ENCODE measurements around the gene MAP2K5. TPM values are rescaled to one million over a fixed set of nuclear protein-coding genes. Genes with fewer than 3 reads are reported as not detected.

The MAP2K5 gene
- total and polyA plus RNA-seq, 9 of the 15 experiments (the other 6 are each of a cell fraction or from before 2014, with no cell fraction given) = 0.41 to 16.5 (median 7.5) TPM

DNA sequence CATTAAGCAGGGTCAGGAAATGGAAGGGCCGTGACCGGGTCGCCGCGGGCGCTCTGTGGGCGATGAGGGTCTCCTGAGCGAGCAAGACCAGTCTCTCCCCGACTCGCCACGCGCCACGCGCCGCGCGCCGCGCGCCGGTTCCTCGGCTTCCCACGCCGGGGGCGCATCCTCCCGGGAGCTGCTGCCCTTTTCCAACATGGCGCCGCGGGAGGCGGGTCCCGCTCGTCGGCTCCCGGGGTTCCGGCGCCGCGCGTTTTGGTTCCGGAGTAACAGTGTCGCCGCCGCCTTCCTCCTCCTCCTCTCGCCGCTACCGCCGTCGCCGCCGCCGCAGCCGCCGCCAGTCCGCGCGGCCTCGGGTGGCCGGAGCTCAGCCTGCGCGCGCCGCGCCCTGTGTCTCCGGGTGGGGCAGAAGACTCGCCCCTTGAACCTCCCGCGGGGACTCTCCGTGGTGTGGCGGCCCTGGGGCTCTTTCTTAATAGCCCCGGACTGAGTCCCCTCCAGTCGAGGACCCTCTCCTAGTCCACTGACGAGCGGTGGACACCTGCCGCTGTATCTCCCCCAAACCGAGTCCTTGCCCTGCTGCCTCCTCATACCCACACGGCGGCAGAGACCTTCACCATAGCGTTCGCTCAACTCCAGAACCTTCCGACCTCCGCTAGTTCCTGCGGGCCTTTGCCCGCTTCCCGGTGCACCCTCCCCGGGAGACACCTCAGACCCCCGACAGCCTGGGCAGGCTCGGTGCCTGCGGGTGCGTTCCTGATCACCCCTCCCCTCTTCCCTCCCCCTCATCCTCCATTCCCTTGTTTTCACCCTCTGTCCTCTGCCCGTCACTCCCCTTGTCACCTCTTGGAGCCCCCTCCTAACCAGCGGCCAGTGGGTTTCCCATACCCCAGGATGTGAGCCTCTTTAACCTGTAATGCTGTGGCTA, at the start of gene MAP2K5 (continued):
- TF ChIP-seq, protein P1, sequence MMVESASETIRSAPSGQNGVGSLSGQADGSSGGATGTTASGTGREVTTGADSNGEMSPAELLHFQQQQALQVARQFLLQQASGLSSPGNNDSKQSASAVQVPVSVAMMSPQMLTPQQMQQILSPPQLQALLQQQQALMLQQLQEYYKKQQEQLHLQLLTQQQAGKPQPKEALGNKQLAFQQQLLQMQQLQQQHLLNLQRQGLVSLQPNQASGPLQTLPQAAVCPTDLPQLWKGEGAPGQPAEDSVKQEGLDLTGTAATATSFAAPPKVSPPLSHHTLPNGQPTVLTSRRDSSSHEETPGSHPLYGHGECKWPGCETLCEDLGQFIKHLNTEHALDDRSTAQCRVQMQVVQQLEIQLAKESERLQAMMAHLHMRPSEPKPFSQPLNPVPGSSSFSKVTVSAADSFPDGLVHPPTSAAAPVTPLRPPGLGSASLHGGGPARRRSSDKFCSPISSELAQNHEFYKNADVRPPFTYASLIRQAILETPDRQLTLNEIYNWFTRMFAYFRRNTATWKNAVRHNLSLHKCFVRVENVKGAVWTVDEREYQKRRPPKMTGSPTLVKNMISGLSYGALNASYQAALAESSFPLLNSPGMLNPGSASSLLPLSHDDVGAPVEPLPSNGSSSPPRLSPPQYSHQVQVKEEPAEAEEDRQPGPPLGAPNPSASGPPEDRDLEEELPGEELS (CRISPR knock-in tag; IDR thresholded peaks at IDR 0.05; ENCODE audit: borderline replicate concordance) = no peak
- TF ChIP-seq TEAD2 (tag; IDR thresholded peaks at IDR 0.05) (no peak), ZFX (CRISPR knock-in tag; IDR thresholded peaks at IDR 0.05) (peak; percentile 68), MTA2 (IDR thresholded peaks at IDR 0.05; ENCODE audit: low read depth) (peak; percentile 14; the same call in 1 of the 2 replicates), ZNF707 (CRISPR knock-in tag; conservative IDR thresholded peaks at IDR 0.05) (no peak), CHD1 (IDR thresholded peaks at IDR 0.05; ENCODE audit: low read length) (peak; percentile 66), U2AF1 (optimal IDR thresholded peaks at IDR 0.05; ENCODE audit: low read depth, low read length) (peak; percentile 39), SAP30 (IDR thresholded peaks at IDR 0.05; ENCODE audit: borderline replicate concordance, insufficient read depth, low read depth, low read length, poor library complexity, severe bottlenecking) (peak; percentile 15), SIX5 (IDR thresholded peaks at IDR 0.05; ENCODE audit: borderline replicate concordance in 1 of 2, insufficient read depth in 1 of 2, low read depth in 1 of 2, low read length in 2 of 2) (peak; percentile 55 to 61; a peak in 3 of 4 replicates), YBX1 (IDR thresholded peaks at IDR 0.05) (no peak), NR2C2 (CRISPR knock-in tag; IDR thresholded peaks at IDR 0.05) (peak; percentile 94), NR2C2 (tag; IDR thresholded peaks at IDR 0.05) (peak; percentile 100)
- TF ChIP-seq, protein P2, sequence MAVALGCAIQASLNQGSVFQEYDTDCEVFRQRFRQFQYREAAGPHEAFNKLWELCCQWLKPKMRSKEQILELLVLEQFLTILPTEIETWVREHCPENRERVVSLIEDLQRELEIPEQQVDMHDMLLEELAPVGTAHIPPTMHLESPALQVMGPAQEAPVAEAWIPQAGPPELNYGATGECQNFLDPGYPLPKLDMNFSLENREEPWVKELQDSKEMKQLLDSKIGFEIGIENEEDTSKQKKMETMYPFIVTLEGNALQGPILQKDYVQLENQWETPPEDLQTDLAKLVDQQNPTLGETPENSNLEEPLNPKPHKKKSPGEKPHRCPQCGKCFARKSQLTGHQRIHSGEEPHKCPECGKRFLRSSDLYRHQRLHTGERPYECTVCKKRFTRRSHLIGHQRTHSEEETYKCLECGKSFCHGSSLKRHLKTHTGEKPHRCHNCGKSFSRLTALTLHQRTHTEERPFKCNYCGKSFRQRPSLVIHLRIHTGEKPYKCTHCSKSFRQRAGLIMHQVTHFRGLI (CRISPR knock-in tag; IDR thresholded peaks at IDR 0.05) = no peak
- TF ChIP-seq, protein P3, sequence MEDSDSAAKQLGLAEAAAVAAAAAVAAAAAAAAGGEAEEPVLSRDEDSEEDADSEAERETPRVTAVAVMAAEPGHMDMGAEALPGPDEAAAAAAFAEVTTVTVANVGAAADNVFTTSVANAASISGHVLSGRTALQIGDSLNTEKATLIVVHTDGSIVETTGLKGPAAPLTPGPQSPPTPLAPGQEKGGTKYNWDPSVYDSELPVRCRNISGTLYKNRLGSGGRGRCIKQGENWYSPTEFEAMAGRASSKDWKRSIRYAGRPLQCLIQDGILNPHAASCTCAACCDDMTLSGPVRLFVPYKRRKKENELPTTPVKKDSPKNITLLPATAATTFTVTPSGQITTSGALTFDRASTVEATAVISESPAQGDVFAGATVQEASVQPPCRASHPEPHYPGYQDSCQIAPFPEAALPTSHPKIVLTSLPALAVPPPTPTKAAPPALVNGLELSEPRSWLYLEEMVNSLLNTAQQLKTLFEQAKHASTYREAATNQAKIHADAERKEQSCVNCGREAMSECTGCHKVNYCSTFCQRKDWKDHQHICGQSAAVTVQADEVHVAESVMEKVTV (CRISPR knock-in tag; IDR thresholded peaks at IDR 0.05) = no peak
- TF ChIP-seq, protein P4, sequence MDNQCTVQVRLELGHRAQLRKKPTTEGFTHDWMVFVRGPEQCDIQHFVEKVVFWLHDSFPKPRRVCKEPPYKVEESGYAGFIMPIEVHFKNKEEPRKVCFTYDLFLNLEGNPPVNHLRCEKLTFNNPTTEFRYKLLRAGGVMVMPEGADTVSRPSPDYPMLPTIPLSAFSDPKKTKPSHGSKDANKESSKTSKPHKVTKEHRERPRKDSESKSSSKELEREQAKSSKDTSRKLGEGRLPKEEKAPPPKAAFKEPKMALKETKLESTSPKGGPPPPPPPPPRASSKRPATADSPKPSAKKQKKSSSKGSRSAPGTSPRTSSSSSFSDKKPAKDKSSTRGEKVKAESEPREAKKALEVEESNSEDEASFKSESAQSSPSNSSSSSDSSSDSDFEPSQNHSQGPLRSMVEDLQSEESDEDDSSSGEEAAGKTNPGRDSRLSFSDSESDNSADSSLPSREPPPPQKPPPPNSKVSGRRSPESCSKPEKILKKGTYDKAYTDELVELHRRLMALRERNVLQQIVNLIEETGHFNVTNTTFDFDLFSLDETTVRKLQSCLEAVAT (IDR thresholded peaks at IDR 0.05) = peak in 1 of 2 experiments; percentile 60; a peak in 3 of 4 replicates
- TF ChIP-seq, protein P5, sequence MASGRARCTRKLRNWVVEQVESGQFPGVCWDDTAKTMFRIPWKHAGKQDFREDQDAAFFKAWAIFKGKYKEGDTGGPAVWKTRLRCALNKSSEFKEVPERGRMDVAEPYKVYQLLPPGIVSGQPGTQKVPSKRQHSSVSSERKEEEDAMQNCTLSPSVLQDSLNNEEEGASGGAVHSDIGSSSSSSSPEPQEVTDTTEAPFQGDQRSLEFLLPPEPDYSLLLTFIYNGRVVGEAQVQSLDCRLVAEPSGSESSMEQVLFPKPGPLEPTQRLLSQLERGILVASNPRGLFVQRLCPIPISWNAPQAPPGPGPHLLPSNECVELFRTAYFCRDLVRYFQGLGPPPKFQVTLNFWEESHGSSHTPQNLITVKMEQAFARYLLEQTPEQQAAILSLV (tag; IDR thresholded peaks at IDR 0.05) = no peak
- TF ChIP-seq, protein P6, sequence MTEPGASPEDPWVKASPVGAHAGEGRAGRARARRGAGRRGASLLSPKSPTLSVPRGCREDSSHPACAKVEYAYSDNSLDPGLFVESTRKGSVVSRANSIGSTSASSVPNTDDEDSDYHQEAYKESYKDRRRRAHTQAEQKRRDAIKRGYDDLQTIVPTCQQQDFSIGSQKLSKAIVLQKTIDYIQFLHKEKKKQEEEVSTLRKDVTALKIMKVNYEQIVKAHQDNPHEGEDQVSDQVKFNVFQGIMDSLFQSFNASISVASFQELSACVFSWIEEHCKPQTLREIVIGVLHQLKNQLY (CRISPR knock-in tag; conservative IDR thresholded peaks at IDR 0.05) = no peak
